PC-3 (cell line): ENCODE results near the gene GATAD2B. TPM values are rescaled to one million over a fixed set of nuclear protein-coding genes. Genes with fewer than 3 reads are reported as not detected.

Experiments used
- ATAC-seq: fragments of 200-7000 bp; cut with Tn5 transposase; 2 replicates; pipeline ENCODE4 v1.9.1; 2020; ENCODE audit warnings: mild to moderate bottlenecking, moderate library complexity
- BruUV-seq: library from RNA; stranded (reverse); fragments of 400-500 nt; replicated peaks from 2 replicates; lab custom pipeline; 2021; lab: Mats Ljungman, UMichigan
- CTCF ChIA-PET: fragments of 300-600 bp; sonication (Branson Sonifier 250); formaldehyde crosslinking; loops from one replicate; lab custom pipeline; 2022; ENCODE audit warnings: antibody characterized with exemption; lab: Charles Lee
- POLR2A ChIA-PET: fragments of 300-600 bp; sonication (Branson Sonifier 250); formaldehyde crosslinking; loops from one replicate; lab custom pipeline; 2022; ENCODE audit warnings: antibody characterized with exemption; ENCODE audit not compliant: unreplicated experiment; lab: Charles Lee
- DNase-seq: peaks from one replicate; pipeline ENCODE4 v3.0.0-alpha.2; 2015
- H2AFZ ChIP-seq: fragments of 300-600 bp; sonication (generic); 2 replicates; pipeline ENCODE4 v1.6.0; 2016; ENCODE audit warnings: antibody characterized with exemption, low read length
- H3F3A ChIP-seq: fragments of 300-600 bp; sonication (generic); one replicate; pipeline ENCODE4 v1.6.0; 2017; ENCODE audit warnings: antibody characterized with exemption, low read length, control low read depth, mild to moderate bottlenecking; ENCODE audit not compliant: unreplicated experiment
- H3K27ac ChIP-seq: fragments of 300-600 bp; sonication (generic); 2 replicates; pipeline ENCODE4 v1.5.1; 2016; ENCODE audit warnings: mild to moderate bottlenecking, low read length
- H3K27me3 ChIP-seq: fragments of 300-600 bp; sonication (generic); 2 replicates; pipeline ENCODE4 v1.6.1; 2016; ENCODE audit warnings: low read length, mixed read lengths
- H3K36me3 ChIP-seq: fragments of 300-600 bp; sonication (generic); 2 replicates; pipeline ENCODE4 v1.6.1; 2016; ENCODE audit warnings: low read depth, mixed run types, low read length, mixed read lengths
- H3K4me1 ChIP-seq: fragments of 300-600 bp; sonication (generic); 2 replicates; pipeline ENCODE4 v1.5.1; 2016; ENCODE audit warnings: low read length; ENCODE audit not compliant: insufficient read depth
- H3K4me2 ChIP-seq: fragments of 300-600 bp; sonication (generic); 2 replicates; pipeline ENCODE4 v1.6.0; 2016; ENCODE audit warnings: low read length
- H3K4me3 ChIP-seq: fragments of 300-600 bp; sonication (generic); 2 replicates; pipeline ENCODE4 v1.5.1; 2016; ENCODE audit warnings: mild to moderate bottlenecking, low read length, mixed read lengths
- H3K79me2 ChIP-seq: fragments of 300-600 bp; sonication (generic); 2 replicates; pipeline ENCODE4 v1.6.1; 2017; ENCODE audit warnings: low read length, mixed read lengths
- H3K9ac ChIP-seq: fragments of 300-600 bp; sonication (generic); 2 replicates; pipeline ENCODE4 v1.6.0; 2016; ENCODE audit warnings: mild to moderate bottlenecking, low read length
- H3K9me2 ChIP-seq: fragments of 300-600 bp; sonication (generic); replicated peaks from 2 replicates; pipeline ENCODE4 v1.6.1; 2016; ENCODE audit warnings: mixed run types, low read length, mixed read lengths
- H3K9me3 ChIP-seq: fragments of 300-600 bp; sonication (generic); 2 replicates; pipeline ENCODE4 v1.6.1; 2016; ENCODE audit warnings: low read length, mixed read lengths
- H4K20me1 ChIP-seq: fragments of 300-600 bp; sonication (generic); 2 replicates; pipeline ENCODE4 v1.6.1; 2016; ENCODE audit warnings: low read length, mixed read lengths
- EZH2 ChIP-seq: fragments of 300-600 bp; sonication (generic); IDR thresholded peaks from one replicate; pipeline ENCODE4 v1.6.1; 2017; ENCODE audit warnings: antibody characterized with exemption, mild to moderate bottlenecking, low read length; ENCODE audit not compliant: unreplicated experiment
- EZH2phosphoT487 ChIP-seq: fragments of 300-600 bp; sonication (generic); IDR thresholded peaks from 2 replicates; pipeline ENCODE4 v1.6.1; 2018; ENCODE audit warnings: mild to moderate bottlenecking, antibody characterized with exemption, low read length, borderline replicate concordance
- intact Hi-C: fragments of 100-400 bp; cut with micrococcal nuclease; formaldehyde crosslinking; loops from 2 replicates; pipeline ENCODE4 v1.9.0; 2023
- total RNA-seq: library from RNA; depleted of rRNA; stranded (reverse); fragments of >200 nt; gene quantifications from 2 replicates; pipeline ENCODE4 v1.2.3, GENCODE V29; 2014
- TF ChIP-seq, protein P1 (sequence below): fragments of 300-600 bp; sonication (generic); conservative IDR thresholded peaks from 2 replicates; pipeline ENCODE4 v1.5.1; 2017; ENCODE audit warnings: antibody characterized with exemption, low read depth, mild to moderate bottlenecking, low read length

GATAD2B gene
- total RNA-seq, 1 experiment from 2014 or later = 7.2 TPM

GRCh38 chr1:153942766-153943549 is 20.2 kb upstream of the GATAD2B start:
- Histone ChIP-seq H3K27me3 (no peaks in the 10 kb centered on the region), H3K9me2 (no peaks in the 10 kb centered on the region), H3K9ac (no peak overlapping the region), H3F3A (no peaks in the 10 kb centered on the region), H3K4me3 (no peak overlapping the region), H3K27ac (no peak overlapping the region), H3K4me2 (no peak overlapping the region), H3K9me3 (no peaks in the 10 kb centered on the region), H4K20me1 (no peaks in the 10 kb centered on the region), H2AFZ (no peak overlapping the region), H3K36me3 (peaks cover 3% of the 10 kb centered on the region; the same call in 1 of the 2 replicates), H3K79me2 (peaks cover 23% of the 10 kb centered on the region), H3K4me1 (peaks cover 13% of the 10 kb centered on the region)
- intact Hi-C loops = no loop called here
- TF ChIP-seq EZH2phosphoT487 = no peak
- TF ChIP-seq, protein P1, sequence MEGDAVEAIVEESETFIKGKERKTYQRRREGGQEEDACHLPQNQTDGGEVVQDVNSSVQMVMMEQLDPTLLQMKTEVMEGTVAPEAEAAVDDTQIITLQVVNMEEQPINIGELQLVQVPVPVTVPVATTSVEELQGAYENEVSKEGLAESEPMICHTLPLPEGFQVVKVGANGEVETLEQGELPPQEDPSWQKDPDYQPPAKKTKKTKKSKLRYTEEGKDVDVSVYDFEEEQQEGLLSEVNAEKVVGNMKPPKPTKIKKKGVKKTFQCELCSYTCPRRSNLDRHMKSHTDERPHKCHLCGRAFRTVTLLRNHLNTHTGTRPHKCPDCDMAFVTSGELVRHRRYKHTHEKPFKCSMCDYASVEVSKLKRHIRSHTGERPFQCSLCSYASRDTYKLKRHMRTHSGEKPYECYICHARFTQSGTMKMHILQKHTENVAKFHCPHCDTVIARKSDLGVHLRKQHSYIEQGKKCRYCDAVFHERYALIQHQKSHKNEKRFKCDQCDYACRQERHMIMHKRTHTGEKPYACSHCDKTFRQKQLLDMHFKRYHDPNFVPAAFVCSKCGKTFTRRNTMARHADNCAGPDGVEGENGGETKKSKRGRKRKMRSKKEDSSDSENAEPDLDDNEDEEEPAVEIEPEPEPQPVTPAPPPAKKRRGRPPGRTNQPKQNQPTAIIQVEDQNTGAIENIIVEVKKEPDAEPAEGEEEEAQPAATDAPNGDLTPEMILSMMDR = no peak
- no peak for TF ChIP-seq EZH2
- CTCF ChIA-PET = no interaction called here
- DNase-seq (no peak), ATAC-seq (no peak)
- POLR2A ChIA-PET = no interaction called here
- no TSS peak for BruUV-seq

GRCh38 chr1:153941826-153942725 is 19.3 kb upstream of the GATAD2B start:
- no peaks in the 10 kb centered on the region for H3K27me3 ChIP-seq
- no peak overlapping the region for H3K4me3 ChIP-seq
- no peaks in the 10 kb centered on the region for H3K9me2 ChIP-seq
- H3K79me2 ChIP-seq = peaks cover 23% of the 10 kb centered on the region
- intact Hi-C loops = no loop called here
- no peaks in the 10 kb centered on the region for H4K20me1 ChIP-seq
- no peaks in the 10 kb centered on the region; the same call in 1 of the 2 replicates for H3K36me3 ChIP-seq
- H3K4me2 ChIP-seq = no peak overlapping the region
- POLR2A ChIA-PET = no interaction called here
- no peak overlapping the region for H2AFZ ChIP-seq
- no peaks in the 10 kb centered on the region for H3F3A ChIP-seq
- TF ChIP-seq, protein P1 = no peak
- TF ChIP-seq EZH2phosphoT487 (no peak), EZH2 (no peak)
- H3K9ac ChIP-seq = no peak overlapping the region
- H3K27ac ChIP-seq = no peak overlapping the region
- CTCF ChIA-PET = no interaction called here
- no peaks in the 10 kb centered on the region for H3K9me3 ChIP-seq
- H3K4me1 ChIP-seq = peaks cover 13% of the 10 kb centered on the region
- ATAC-seq = no peak
- DNase-seq = no peak
- BruUV-seq = no TSS peak
